ENCODE data around the gene SPRYD7.
"Not testable (repeated sequence)": the region's sequence is repeated elsewhere in the genome, so short reads cannot be mapped to it uniquely, and the experiment has no call there.

Gene SPRYD7

DNA sequence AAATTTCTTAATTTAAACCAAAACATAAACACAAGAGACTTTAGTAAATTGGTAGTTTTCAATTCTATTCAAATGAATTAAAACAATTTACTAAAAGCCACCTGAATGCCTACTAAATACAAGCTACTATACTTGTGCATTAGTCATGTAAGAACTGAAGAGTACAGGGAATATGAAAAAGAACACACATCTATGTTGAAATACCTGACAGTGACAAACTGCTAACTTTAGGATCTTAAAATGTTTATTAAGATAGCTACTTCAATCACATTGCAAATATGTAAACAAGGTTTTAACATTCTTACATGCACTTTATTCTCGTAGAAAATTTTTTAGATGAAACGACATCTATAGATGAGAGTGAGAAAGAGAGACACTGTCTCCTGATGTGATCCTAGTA is 4.1 kb downstream of the SPRYD7 start:
- DNase-seq = no peak

DNA sequence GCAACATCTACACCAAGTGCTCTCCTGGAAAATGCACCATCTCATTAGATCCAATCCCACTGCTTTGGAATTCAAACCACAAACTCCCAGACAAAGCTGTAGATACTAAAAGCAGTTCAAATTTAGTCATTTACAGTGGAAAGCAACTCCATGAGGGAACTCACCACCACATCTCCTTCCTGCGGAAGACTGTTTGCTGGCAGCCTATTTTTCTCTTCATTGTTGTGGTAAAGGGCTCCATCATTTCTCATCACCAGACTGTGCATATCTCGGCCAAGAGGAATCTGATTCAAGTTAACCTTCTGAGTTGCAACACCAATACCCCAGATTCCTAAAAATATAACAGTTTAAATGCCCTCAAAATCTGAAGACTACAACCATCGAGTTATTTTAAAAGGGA is 8.4 kb downstream of the SPRYD7 start:
- no peak for DNase-seq

DNA sequence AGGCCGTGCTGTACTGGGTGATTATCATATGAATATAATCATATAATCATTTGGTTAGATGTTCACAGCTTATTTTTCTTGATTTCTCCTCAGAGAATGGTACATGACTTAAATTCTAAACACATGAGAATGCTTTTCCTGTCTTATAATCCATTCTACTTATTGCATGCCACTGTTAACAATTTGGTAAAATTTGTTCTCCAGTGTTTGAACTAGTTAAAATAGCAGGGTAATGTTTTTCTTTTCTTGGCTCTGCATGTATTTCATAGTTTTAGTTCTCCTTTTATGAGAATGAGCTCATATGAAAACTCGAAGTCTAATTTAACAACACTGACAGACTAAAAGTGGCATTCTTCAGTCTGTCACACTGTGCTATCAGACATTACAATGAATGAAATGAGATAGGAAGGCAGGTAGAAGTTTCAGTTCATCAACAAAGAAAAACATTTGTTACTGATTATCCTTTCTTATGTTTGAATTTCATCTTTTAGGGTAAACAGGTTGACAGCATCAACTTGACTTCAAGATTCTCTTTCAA is 10.2 kb downstream of the SPRYD7 start:
- no peak for DNase-seq

DNA sequence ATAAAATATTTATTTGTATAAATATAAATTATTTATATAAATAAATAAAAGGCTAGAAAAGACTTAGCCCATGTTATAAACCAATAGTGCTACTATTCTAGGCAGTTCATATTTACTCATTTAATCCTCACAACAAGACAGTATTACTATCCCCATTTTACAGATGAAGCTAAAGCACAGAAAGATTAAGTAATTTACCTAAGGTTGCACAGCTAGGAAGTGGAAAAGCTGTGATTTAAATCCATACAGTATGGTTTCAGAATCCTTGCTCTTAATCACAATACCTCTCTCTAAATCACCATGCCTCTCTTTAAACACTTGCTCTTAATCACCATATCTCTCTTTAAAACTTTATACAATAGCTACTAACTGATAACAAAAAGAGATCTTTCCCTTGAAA is 13.8 kb downstream of the SPRYD7 start:
- DNase-seq = no peak

DNA sequence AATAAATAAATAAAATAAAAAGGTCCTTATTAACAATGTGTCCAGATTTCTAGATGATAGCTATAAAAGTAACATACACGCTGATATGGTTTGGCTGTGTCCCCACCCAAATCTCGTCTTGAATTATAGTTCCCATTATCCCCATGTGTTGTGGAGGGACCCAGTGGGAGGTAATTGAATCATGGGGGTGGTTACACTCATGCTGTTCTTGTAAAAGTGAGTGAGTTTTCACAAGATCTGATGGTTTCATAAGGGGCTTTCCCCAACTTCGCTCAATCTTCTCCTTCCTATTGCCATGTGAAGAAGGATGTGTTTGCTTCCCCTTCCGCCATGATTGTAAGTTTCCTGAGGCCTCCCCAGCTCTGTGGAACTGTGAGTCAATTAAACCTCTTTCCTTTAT is 15.2 kb downstream of the SPRYD7 start:
- DNase-seq = not testable (repeated sequence)

DNA sequence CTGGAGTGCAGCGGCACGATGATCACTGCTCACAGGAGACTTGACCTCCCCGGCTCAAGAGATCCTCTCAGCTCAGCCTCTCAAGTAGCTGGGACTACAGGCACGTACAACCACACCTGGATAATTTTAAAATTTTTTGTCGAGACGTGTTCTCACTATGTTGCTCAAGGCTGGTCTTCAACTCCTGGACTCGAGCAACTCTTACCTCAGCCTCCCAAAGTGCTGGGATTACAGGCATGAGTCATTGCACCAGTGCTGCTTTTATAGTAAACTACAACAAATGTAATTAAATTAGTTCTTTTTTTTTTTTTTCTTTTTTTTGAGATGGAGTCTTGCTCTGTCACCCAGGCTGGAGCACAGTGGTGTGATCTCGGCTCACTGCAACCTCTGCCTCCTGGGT is 18.0 kb downstream of the SPRYD7 start:
- not testable (repeated sequence) for DNase-seq

DNA sequence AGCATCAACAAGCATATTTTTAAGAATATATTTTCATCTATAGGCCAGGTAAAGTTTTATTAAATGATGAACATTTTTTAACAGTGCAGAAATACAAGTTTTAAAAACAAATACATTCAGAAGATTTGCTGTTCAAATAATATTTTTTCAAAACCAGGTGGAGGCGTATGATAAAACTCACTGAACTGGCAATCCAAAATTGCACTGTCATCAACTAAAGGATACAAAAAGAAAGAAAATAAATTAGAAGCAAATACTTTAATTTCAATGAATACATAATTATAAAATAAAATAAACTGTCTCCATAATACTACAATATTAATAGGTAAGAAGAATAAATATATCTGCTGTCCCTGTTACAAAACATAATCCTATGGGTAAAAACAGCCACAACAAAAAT is 21.2 kb downstream of the SPRYD7 start:
- no peak for DNase-seq

DNA sequence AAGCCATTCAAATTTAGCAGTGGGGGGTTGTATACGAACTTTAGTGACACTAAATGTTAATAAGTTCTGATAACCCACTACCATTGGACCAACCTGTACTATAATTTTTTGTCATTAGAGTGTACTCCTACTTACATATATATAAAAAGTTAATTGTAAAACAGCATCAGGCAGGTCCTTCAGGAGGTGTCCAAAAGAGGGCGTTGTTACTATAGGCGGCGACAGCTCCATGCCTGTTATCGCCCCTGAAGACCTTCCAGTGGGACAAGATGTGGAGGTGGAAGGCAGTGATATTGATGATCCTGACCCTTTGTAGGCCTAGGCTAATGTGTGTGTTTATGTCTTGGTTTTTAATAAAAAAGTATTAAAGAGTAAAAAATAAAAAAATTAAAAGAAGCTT is 27.5 kb downstream of the SPRYD7 start:
- no peak for DNase-seq

DNA sequence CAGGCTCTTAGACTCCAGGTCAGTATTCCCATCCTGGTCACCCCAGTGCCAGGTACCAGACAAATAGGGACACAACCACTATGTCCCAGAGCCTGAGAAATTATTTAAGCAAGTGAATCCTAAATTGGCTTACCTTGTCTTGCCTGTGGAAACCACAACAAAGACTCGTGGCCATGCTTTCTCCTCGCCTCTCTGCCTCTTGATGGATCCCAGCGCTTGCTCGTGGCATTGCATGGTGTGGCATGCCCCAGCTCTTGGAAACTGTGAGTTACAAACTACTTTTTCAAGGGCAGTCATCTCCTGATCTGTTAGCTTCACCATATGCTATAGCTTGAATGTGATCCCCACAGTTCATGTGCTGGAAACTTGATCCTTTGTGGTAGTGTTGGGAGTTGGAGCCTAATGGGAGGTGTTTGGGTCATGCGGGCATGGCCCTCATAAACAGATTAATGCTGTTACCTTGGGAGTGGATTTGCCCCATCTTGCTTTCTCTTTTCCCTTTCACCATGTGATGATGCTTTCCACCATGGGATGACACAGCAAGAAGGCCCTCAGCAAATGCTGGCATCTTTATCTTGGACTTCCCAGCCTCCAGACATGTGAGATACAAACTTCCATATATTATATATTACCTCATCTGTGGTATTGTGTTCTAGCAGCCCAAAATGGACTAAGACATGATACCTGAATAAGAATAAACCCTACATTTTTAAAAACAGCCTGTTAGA is 31.2 kb downstream of the SPRYD7 start:
- DNase-seq = no peak

DNA sequence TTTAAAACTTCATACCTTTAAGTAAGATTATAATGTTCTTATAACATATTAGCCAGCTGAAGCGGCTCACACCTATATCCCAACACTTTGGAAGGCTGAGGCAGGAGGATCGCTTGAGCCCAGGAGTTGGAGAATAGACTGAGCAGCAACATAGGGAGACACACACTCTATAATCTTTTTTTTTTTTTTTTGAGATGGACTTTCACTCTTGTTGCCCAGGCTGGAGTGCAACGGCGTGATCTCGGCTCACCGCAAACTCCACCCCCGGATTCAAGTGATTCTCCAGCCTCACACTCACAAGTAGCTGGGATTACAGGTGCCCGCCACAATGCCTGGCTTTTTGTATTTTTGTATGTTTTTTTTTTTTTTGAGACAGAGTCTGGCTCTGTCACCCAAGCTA is 37.3 kb downstream of the SPRYD7 start:
- no peak for DNase-seq

DNA sequence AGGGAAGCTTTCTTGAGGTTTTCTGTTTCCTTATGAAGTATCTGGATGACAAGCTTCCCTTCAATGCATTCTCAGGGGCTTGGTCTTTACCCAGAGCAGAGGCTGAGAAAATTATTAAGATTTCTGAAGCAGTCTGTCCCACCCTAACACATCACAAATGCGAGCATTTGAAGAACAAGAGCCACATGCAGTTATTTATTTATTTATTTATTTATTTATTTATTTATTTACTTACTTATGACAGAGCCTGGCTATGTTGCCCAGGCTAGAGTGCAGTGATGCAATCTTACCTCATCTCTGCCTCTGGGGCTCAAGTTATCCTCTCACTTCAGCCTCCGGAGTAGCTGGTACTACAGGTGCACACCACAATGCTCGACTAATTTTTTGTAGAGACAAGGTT is 38.4 kb downstream of the SPRYD7 start:
- no peak for DNase-seq

DNA sequence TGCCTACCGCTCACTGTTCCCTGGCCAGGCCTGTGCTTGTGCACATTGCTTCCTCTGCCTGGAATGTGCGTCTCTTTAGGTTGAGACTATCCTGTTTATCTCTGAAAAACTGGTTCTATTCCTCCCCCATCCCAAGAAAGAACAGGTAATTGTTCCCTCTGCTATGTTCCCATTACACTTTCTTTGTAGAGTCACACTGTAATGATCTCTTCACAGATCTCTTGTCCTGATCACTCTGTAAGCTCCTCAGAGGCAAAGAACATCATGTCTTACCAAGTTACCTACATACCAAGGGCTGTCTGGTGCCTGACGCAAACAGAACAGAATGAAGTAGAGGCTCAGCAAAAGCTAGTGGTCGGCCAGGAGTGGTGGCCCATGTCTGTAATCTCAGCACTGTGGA is 40.3 kb downstream of the SPRYD7 start:
- DNase-seq = no peak

DNA sequence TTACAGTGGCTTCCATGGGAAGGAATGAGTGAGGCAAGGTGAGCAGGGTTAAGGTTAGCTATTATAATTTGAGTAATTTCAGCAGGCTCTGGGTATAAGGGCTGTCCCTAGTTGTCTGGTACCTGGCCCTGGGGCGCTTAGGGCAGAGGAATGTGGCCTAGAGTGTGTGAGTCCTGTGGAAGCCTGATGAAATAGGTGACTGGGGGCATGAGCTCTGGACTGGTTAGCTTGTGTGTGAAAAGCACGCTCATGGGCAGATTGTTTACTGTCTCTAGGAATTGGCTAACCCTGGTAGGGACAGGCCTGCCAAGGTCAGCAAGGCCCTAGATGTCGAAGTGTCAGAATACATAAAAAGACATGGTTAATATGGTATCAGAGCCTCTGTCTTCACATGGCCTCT is 42.5 kb downstream of the SPRYD7 start:
- no peak for DNase-seq

DNA sequence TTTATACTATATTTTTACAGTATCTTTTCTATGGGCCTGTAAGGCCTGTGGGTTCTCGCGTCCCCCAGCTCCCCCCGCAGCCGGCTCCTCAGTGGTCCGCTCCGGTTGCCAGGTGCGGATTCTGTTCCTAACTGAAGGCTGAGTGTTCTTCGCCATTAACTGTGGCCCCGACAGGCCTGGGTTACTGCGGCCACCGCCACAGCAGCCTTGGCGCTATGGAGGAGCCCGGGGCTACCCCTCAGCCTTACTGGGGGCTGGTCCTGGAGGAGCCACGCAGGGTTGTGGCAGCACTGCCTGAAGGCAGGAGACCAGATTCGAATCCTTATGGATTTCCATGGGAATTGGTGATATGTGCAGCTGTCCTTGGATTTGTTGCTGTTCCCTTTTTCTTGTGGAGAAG is 45.8 kb downstream of the SPRYD7 start:
- no peak for DNase-seq

DNA sequence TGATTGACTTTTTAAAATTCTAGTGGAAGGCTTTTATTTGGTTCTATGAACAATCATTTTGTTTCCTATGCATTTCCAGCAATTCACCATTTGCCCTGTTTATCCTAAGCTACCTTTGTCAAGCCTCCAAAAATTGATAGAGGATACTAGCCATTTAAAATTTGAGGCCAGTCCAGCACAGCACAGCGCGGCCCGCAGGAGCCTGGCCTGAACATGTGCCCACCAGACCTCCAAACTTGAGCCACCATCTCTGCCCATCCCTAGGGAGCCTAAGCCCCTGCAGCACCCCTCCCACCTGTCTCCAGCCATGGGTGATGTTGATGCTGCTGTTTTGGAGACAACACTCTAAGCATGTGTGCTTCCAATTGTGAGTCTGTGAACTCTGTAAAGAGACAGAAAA is 57.5 kb downstream of the SPRYD7 start:
- no peak for DNase-seq

DNA sequence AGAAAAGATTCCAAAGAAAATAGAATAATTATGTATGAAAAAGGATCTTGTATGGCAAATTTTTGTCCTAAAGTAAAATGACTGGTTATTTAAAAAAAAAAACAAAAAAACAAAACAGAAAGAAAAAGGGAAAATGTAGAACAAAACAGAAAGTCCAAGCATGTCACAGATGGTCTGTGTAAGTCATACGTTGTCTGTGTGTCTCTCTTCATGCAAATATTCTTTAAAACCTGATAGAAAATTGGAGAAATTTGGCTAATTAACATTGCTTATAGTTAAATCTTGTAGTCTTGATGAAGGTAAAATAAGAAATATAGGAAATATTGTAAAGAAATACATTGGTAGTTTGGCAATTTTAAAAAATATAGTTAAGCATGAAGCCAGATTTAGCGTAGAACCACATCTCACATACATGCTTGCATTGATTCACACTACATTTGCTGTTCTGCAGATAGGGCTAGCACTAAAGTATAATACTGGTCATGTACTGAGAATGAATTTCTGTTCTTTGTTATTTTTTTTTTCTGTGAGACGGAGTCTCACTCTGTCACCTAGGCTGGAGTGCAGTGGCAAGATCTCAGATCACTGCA is 58.4 kb downstream of the SPRYD7 start:
- DNase-seq = no peak

DNA sequence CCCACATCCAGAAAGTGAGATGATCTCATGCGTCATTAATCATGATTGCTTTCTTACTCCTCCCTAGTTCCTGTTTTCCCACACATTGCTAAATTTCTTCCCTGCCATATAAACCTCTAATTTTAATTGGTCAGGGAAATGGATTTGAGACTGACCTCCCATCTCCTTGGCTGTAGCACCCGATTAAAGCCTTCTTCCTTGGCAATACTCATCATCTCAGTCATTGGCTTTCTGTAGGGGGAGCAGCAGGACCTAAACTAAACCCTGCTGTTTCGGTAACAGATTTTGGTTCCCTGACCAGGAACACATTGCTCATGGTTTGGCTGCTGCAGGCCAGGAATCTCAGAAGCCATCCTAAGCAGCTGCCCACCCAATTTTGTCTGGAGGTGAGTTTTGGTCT is 61.7 kb downstream of the SPRYD7 start:
- no peak for DNase-seq

DNA sequence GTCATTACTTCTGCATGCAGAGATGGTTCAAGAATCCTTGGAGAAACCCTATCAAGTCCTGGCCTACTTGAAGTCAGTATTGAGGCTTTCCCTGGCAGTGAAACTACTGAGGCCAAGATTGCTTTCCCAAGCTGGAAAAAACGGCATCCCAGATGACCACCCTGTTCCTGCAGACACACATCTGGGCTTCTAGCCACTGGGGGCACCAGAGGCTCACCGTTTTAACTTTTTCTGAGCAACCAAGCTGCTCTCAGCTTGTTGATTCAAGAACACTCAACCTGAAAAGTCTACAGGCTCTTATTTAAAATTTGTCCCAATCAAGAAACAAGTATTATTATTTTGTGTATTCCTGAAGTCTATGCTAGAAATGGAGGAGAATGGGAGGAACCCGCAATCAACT is 66.6 kb downstream of the SPRYD7 start:
- DNase-seq = no peak

DNA sequence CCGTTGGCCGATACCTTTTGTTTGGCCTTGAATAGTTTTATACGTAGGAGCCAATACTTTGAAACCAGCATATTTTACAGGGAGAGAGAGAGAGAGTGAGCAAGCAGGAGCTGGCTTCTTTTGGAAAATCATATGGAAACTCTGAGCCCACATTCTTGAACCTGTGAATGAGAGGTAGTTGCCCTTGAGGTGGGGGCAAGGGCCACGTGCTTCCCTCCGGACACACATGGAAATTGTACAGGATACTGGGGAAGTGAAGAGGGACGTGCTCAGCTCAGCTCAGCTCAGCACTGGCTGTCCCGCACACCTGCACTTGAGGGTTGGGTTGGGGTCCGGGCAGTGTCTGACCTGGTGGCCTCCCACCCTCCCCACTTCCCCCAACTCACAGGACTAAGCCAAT is 68.3 kb downstream of the SPRYD7 start:
- DNase-seq = no peak

DNA sequence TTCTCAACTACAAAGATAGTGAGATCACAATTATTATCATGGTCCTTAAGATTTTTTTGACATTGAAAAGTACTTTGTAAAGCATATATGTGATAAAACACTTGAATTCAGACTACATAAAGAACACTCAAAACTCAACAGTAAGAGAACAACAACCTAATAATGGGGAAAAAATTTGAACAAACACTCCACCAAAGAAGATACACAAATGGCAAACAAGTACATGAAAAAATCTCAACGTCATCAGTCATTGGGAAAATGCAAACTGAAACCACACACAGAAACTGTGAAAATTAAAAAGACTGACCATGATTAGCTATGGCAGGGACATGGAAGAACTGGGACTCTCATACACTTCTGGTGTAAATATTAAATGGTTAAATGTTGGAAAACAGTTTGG is 70.9 kb downstream of the SPRYD7 start:
- DNase-seq = no peak

DNA sequence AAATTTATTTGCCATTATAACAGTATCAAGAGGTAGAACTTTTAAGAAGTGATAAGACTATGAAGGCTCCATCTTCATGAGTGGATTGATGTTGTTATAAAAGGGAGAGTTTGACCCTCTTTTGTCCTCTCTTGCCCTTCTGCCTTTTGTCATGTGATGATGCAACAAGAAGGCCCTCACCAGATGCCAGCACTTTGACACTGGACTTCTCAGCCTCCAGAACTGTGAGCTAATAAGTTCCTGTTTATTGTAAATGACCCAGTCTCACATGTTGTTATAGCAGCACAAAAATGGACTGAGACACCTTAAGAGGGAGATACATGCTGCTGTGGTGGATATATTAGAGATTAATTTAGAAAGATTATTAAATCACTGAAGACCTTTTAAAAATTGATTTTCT is 71.6 kb downstream of the SPRYD7 start:
- no peak for DNase-seq
